HEK293T (cell line): ENCODE results near the gene MACROD2.

Experiments used
- CTCF ChIA-PET: fragments of 350-600 bp; formaldehyde crosslinking; extraction: SDS; loops from one replicate; lab custom pipeline; 2021; ENCODE audit warnings: antibody characterized with exemption, inconsistent platforms; lab: Yijun Ruan, JAX
- POLR2A ChIA-PET: fragments of 350-600 bp; formaldehyde crosslinking; extraction: SDS; loops from one replicate; lab custom pipeline; 2020; ENCODE audit warnings: antibody characterized with exemption, inconsistent platforms; lab: Yijun Ruan, JAX
- DNase-seq: peaks from one replicate; pipeline ENCODE4 v3.0.0; 2012; ENCODE audit warnings: mixed read lengths; ENCODE audit errors: extremely low spot score
- ARNT ChIP-seq: fragments of 450-650 bp; IDR thresholded peaks from 2 replicates; pipeline ENCODE4 v1.6.1; 2017; ENCODE audit warnings: mild to moderate bottlenecking
- BHLHE40 ChIP-seq: fragments of 450-650 bp; IDR thresholded peaks from 2 replicates; pipeline ENCODE4 v1.6.1; 2016; ENCODE audit warnings: mild to moderate bottlenecking, moderate library complexity, borderline replicate concordance
- CTBP1 ChIP-seq: fragments of 450-650 bp; IDR thresholded peaks from 2 replicates; pipeline ENCODE4 v1.6.1; 2016; ENCODE audit warnings: borderline replicate concordance
- ELF4 ChIP-seq: fragments of 450-650 bp; IDR thresholded peaks from 2 replicates; pipeline ENCODE4 v1.6.1; 2017; ENCODE audit warnings: antibody characterized with exemption
- FOXA1 ChIP-seq: fragments of 450-650 bp; IDR thresholded peaks from 2 replicates; pipeline ENCODE4 v1.6.1; 2016; ENCODE audit warnings: mild to moderate bottlenecking
- FOXK2 ChIP-seq: fragments of 450-650 bp; IDR thresholded peaks from 2 replicates; pipeline ENCODE4 v1.6.1; 2016; ENCODE audit warnings: mild to moderate bottlenecking
- FOXM1 ChIP-seq: fragments of 450-650 bp; IDR thresholded peaks from 2 replicates; pipeline ENCODE4 v1.6.1; 2017; ENCODE audit warnings: mild to moderate bottlenecking, borderline replicate concordance
- HDGF ChIP-seq: fragments of 450-650 bp; IDR thresholded peaks from 2 replicates; pipeline ENCODE4 v1.6.1; 2017; ENCODE audit warnings: antibody characterized with exemption, borderline replicate concordance
- L3MBTL2 ChIP-seq: fragments of 450-650 bp; conservative IDR thresholded peaks from 2 replicates; pipeline ENCODE4 v1.6.1; 2016; ENCODE audit warnings: mild to moderate bottlenecking
- LEF1 ChIP-seq: fragments of 450-650 bp; IDR thresholded peaks from 2 replicates; pipeline ENCODE4 v1.6.1; 2017; ENCODE audit warnings: mild to moderate bottlenecking, borderline replicate concordance
- NFRKB ChIP-seq: fragments of 450-650 bp; IDR thresholded peaks from 2 replicates; pipeline ENCODE4 v1.6.1; 2016; ENCODE audit warnings: mild to moderate bottlenecking, moderate library complexity
- PKNOX1 ChIP-seq: fragments of 450-650 bp; IDR thresholded peaks from 2 replicates; pipeline ENCODE4 v1.6.1; 2016
- SP1 ChIP-seq: fragments of 450-650 bp; IDR thresholded peaks from 2 replicates; pipeline ENCODE4 v1.6.1; 2017
- SUZ12 ChIP-seq: fragments of 450-650 bp; IDR thresholded peaks from 2 replicates; pipeline ENCODE4 v1.6.1; 2016; ENCODE audit warnings: mild to moderate bottlenecking
- TARDBP ChIP-seq: fragments of 450-650 bp; IDR thresholded peaks from 2 replicates; pipeline ENCODE4 v1.6.1; 2016
- ZNF384 ChIP-seq: fragments of 450-650 bp; IDR thresholded peaks from 2 replicates; pipeline ENCODE4 v1.6.1; 2016

MACROD2 gene

GRCh38 chr20:15319439-15319838, 1324.1 kb downstream of the MACROD2 start:
- DNase-seq = no peak
- POLR2A ChIA-PET = no interaction called here
- TF ChIP-seq SP1 (no peak), SUZ12 (no peak), L3MBTL2 (no peak), PKNOX1 (no peak), CTBP1 (no peak), HDGF (no peak)
- CTCF ChIA-PET = no interaction called here

GRCh38 chr20:15320941-15321340, 1325.6 kb downstream of the MACROD2 start:
- POLR2A ChIA-PET = no interaction called here
- DNase-seq = no peak
- TF ChIP-seq L3MBTL2 (no peak), PKNOX1 (no peak), SP1 (no peak), HDGF (no peak), ZNF384 (no peak)
- CTCF ChIA-PET = no interaction called here

GRCh38 chr20:15327123-15327522, 1331.8 kb downstream of the MACROD2 start:
- TF ChIP-seq ARNT (no peak), ZNF384 (no peak), TARDBP (no peak), LEF1 (no peak), PKNOX1 (no peak)
- POLR2A ChIA-PET = no interaction called here
- CTCF ChIA-PET = no interaction called here
- no peak for DNase-seq

GRCh38 chr20:15328084-15328483, 1332.8 kb downstream of the MACROD2 start:
- ChIA-PET POLR2A (no interaction called here), CTCF (no interaction called here)
- DNase-seq = no peak
- no peak for TF ChIP-seq TARDBP
- no peak for TF ChIP-seq LEF1
- TF ChIP-seq FOXK2 = no peak
- no peak for TF ChIP-seq FOXM1
- TF ChIP-seq HDGF = no peak
- TF ChIP-seq NFRKB = no peak
- TF ChIP-seq PKNOX1 = no peak
- no peak for TF ChIP-seq ARNT
- no peak for TF ChIP-seq ZNF384
- TF ChIP-seq SP1 = no peak
- no peak for TF ChIP-seq BHLHE40
- no peak for TF ChIP-seq SUZ12
- no peak for TF ChIP-seq L3MBTL2
- no peak for TF ChIP-seq FOXA1
- TF ChIP-seq CTBP1 = no peak
- no peak for TF ChIP-seq ELF4

GRCh38 chr20:15332711-15333160, 1337.4 kb downstream of the MACROD2 start:
- ChIA-PET CTCF (no interaction called here), POLR2A (no interaction called here)
- no peak for DNase-seq
- no peak for TF ChIP-seq SUZ12
- TF ChIP-seq LEF1 = no peak

- POLR2A ChIA-PET = no interaction called here
- TF ChIP-seq ELF4 = no peak
- TF ChIP-seq FOXK2 = no peak
- TF ChIP-seq FOXA1 = no peak
- no peak for TF ChIP-seq FOXM1
- TF ChIP-seq BHLHE40 = no peak
- TF ChIP-seq ZNF384 = no peak
- TF ChIP-seq HDGF = no peak
- TF ChIP-seq NFRKB = no peak
- no peak for TF ChIP-seq LEF1
- TF ChIP-seq ARNT = no peak
- no peak for TF ChIP-seq PKNOX1
- no peak for TF ChIP-seq SUZ12
- TF ChIP-seq TARDBP = no peak
- no peak for TF ChIP-seq L3MBTL2
- TF ChIP-seq SP1 = no peak
- no peak for TF ChIP-seq CTBP1
- CTCF ChIA-PET = no interaction called here
- no peak for DNase-seq
Measured at GRCh38 chr20:15333170-15333569, 1337.9 kb downstream of the MACROD2 start.
